Activated T-helper 1 cell treated with anti-CD3 and anti-CD28 coated beads, Interleukin-12 subunit alpha, Interleukin-12 subunit beta, Interleukin-2, Interleukin-4 antibody, amounts not matched to agents 30 ng/mL and 10 ng/mL and 1 ng/mL, durations not matched to agents 14 hours and 24 hours and 36 hours (primary cell): ENCODE results near the gene RAPGEF4. TPM values are rescaled to one million over a fixed set of nuclear protein-coding genes. Genes with fewer than 3 reads are reported as not detected.

Experiments used
- DNase-seq: peaks from one replicate; pipeline ENCODE4 v3.0.0; 2021; ENCODE audit warnings: low spot score
- H3K27ac Mint-ChIP-seq: one replicate; pipeline ENCODE4 v1.8.0; 2021; ENCODE audit warnings: mild to moderate bottlenecking, mixed read lengths
- H3K27me3 Mint-ChIP-seq: one replicate; pipeline ENCODE4 v1.8.0; 2022; ENCODE audit warnings: mild to moderate bottlenecking, moderate library complexity, mixed read lengths; ENCODE audit not compliant: insufficient read depth
- H3K36me3 Mint-ChIP-seq: one replicate; pipeline ENCODE4 v1.8.0; 2021; ENCODE audit warnings: low read depth, mixed read lengths
- H3K4me1 Mint-ChIP-seq: one replicate; pipeline ENCODE4 v1.8.0; 2021; ENCODE audit warnings: low read depth, mixed read lengths
- H3K4me3 Mint-ChIP-seq: one replicate; pipeline ENCODE4 v1.8.0; 2021; ENCODE audit warnings: mild to moderate bottlenecking, moderate library complexity, mixed read lengths
- H3K9me3 Mint-ChIP-seq: one replicate; pipeline ENCODE4 v1.8.0; 2021; ENCODE audit warnings: mixed read lengths
- intact Hi-C: fragments of 100-400 bp; cut with micrococcal nuclease; formaldehyde crosslinking; loops from one replicate; pipeline ENCODE4 v1.15.1; 2024
- total RNA-seq: library from RNA; stranded (reverse); gene quantifications from 2 replicates; pipeline ENCODE4 v1.2.3, GENCODE V29; 2022

RAPGEF4 gene
- total RNA-seq, 1 donor from 2014 or later = 0.31 TPM

- no peak overlapping the region for H3K4me3 Mint-ChIP-seq
- no peak overlapping the region for H3K27ac Mint-ChIP-seq
Observed at GRCh38 chr2:172863341-172863740, 127.7 kb downstream of the RAPGEF4 start.

GRCh38 chr2:172864182-172864581 is 128.5 kb downstream of the RAPGEF4 start:
- H3K4me1 Mint-ChIP-seq = no peaks in the 10 kb centered on the region
- intact Hi-C loops = loop anchor here (1.0 to 5.0 kb wide), 2 partner anchors 57 to 68 kb away; no protein-coding TSS in a partner anchor
- no peaks in the 10 kb centered on the region for H3K9me3 Mint-ChIP-seq
- H3K4me3 Mint-ChIP-seq = no peak overlapping the region
- H3K27ac Mint-ChIP-seq = no peak overlapping the region
- no peak for DNase-seq
- no peaks in the 10 kb centered on the region for H3K36me3 Mint-ChIP-seq
- H3K27me3 Mint-ChIP-seq = peaks cover 13% of the 10 kb centered on the region

More at GRCh38 chr2:172863341-172863740, 127.7 kb downstream of the RAPGEF4 start:
- H3K36me3 Mint-ChIP-seq = no peaks in the 10 kb centered on the region
- no peak for DNase-seq
- H3K9me3 Mint-ChIP-seq = no peaks in the 10 kb centered on the region
- no peaks in the 10 kb centered on the region for H3K4me1 Mint-ChIP-seq
- intact Hi-C loops = loop anchor here (5.0 kb wide), 1 partner anchor 56 kb away; no protein-coding TSS in a partner anchor
- H3K27me3 Mint-ChIP-seq = peaks cover 13% of the 10 kb centered on the region

GRCh38 chr2:172865422-172865821 is 129.8 kb downstream of the RAPGEF4 start:
- Mint-ChIP-seq H3K36me3 (no peaks in the 10 kb centered on the region), H3K27me3 (peaks cover 13% of the 10 kb centered on the region), H3K4me1 (no peaks in the 10 kb centered on the region), H3K4me3 (no peak overlapping the region), H3K27ac (no peak overlapping the region), H3K9me3 (no peaks in the 10 kb centered on the region)
- intact Hi-C loops = no loop called here
- no peak for DNase-seq

GRCh38 chr2:172869861-172870260 is 134.2 kb downstream of the RAPGEF4 start:
- Mint-ChIP-seq H3K4me3 (no peak overlapping the region), H3K27ac (no peak overlapping the region), H3K27me3 (peaks cover 2% of the 10 kb centered on the region), H3K9me3 (no peaks in the 10 kb centered on the region), H3K36me3 (no peaks in the 10 kb centered on the region), H3K4me1 (no peaks in the 10 kb centered on the region)
- DNase-seq = no peak
- intact Hi-C loops = no loop called here

GRCh38 chr2:172870396-172870795 is 134.8 kb downstream of the RAPGEF4 start:
- Mint-ChIP-seq H3K4me1 (no peaks in the 10 kb centered on the region), H3K36me3 (no peaks in the 10 kb centered on the region), H3K4me3 (no peak overlapping the region), H3K27ac (no peak overlapping the region), H3K27me3 (peaks cover 2% of the 10 kb centered on the region), H3K9me3 (no peaks in the 10 kb centered on the region)
- DNase-seq = no peak
- intact Hi-C loops = no loop called here

GRCh38 chr2:172877826-172878225 is 142.2 kb downstream of the RAPGEF4 start:
- Mint-ChIP-seq H3K4me3 (no peak overlapping the region), H3K27me3 (peaks cover 5% of the 10 kb centered on the region), H3K36me3 (no peaks in the 10 kb centered on the region), H3K9me3 (peaks cover 4% of the 10 kb centered on the region), H3K4me1 (no peaks in the 10 kb centered on the region), H3K27ac (no peak overlapping the region)
- intact Hi-C loops = no loop called here
- DNase-seq = no peak

- Mint-ChIP-seq H3K4me3 (no peak overlapping the region), H3K36me3 (no peaks in the 10 kb centered on the region)
- intact Hi-C loops = no loop called here
Observed at GRCh38 chr2:172878260-172878659, 142.6 kb downstream of the RAPGEF4 start.

GRCh38 chr2:172884336-172884735 is 148.7 kb downstream of the RAPGEF4 start:
- peaks cover 7% of the 10 kb centered on the region for H3K27me3 Mint-ChIP-seq
- H3K4me3 Mint-ChIP-seq = no peak overlapping the region
- H3K36me3 Mint-ChIP-seq = no peaks in the 10 kb centered on the region
- no peak overlapping the region for H3K27ac Mint-ChIP-seq
- H3K9me3 Mint-ChIP-seq = no peaks in the 10 kb centered on the region
- H3K4me1 Mint-ChIP-seq = no peaks in the 10 kb centered on the region
- no peak for DNase-seq
- intact Hi-C loops = no loop called here

More at GRCh38 chr2:172878260-172878659, 142.6 kb downstream of the RAPGEF4 start:
- H3K27me3 Mint-ChIP-seq = peaks cover 5% of the 10 kb centered on the region
- DNase-seq = no peak
- peaks cover 4% of the 10 kb centered on the region for H3K9me3 Mint-ChIP-seq
- no peaks in the 10 kb centered on the region for H3K4me1 Mint-ChIP-seq
- H3K27ac Mint-ChIP-seq = no peak overlapping the region

- no peaks in the 10 kb centered on the region for H3K9me3 Mint-ChIP-seq
- intact Hi-C loops = no loop called here
- H3K4me1 Mint-ChIP-seq = no peaks in the 10 kb centered on the region
- no peaks in the 10 kb centered on the region for H3K36me3 Mint-ChIP-seq
- H3K4me3 Mint-ChIP-seq = no peak overlapping the region
- H3K27ac Mint-ChIP-seq = no peak overlapping the region
- H3K27me3 Mint-ChIP-seq = peaks cover 9% of the 10 kb centered on the region
- no peak for DNase-seq
Observed at GRCh38 chr2:172885996-172886395, 150.4 kb downstream of the RAPGEF4 start.

GRCh38 chr2:172887280-172887679 is 151.6 kb downstream of the RAPGEF4 start:
- H3K4me1 Mint-ChIP-seq = no peaks in the 10 kb centered on the region
- no peak overlapping the region for H3K27ac Mint-ChIP-seq
- no peak overlapping the region for H3K4me3 Mint-ChIP-seq
- H3K9me3 Mint-ChIP-seq = no peaks in the 10 kb centered on the region
- intact Hi-C loops = no loop called here
- H3K36me3 Mint-ChIP-seq = no peaks in the 10 kb centered on the region
- peaks cover 9% of the 10 kb centered on the region for H3K27me3 Mint-ChIP-seq
- DNase-seq = no peak

GRCh38 chr2:172888714-172889669 is 153.3 kb downstream of the RAPGEF4 start:
- H3K36me3 Mint-ChIP-seq = no peaks in the 10 kb centered on the region
- no peak overlapping the region for H3K4me3 Mint-ChIP-seq
- no peaks in the 10 kb centered on the region for H3K9me3 Mint-ChIP-seq
- H3K27me3 Mint-ChIP-seq = peaks cover 12% of the 10 kb centered on the region
- intact Hi-C loops = no loop called here
- H3K27ac Mint-ChIP-seq = no peak overlapping the region
- no peak for DNase-seq
- no peaks in the 10 kb centered on the region for H3K4me1 Mint-ChIP-seq

GRCh38 chr2:172889768-172890430 is 154.3 kb downstream of the RAPGEF4 start:
- Mint-ChIP-seq H3K36me3 (no peaks in the 10 kb centered on the region), H3K27me3 (peaks cover 15% of the 10 kb centered on the region), H3K4me3 (no peak overlapping the region), H3K9me3 (no peaks in the 10 kb centered on the region), H3K4me1 (no peaks in the 10 kb centered on the region), H3K27ac (no peak overlapping the region)
- intact Hi-C loops = no loop called here
- no peak for DNase-seq

- Mint-ChIP-seq H3K4me3 (no peak overlapping the region), H3K27ac (no peak overlapping the region), H3K27me3 (peaks cover 19% of the 10 kb centered on the region), H3K36me3 (no peaks in the 10 kb centered on the region), H3K4me1 (no peaks in the 10 kb centered on the region), H3K9me3 (no peaks in the 10 kb centered on the region)
- intact Hi-C loops = no loop called here
- DNase-seq = no peak
Observed at GRCh38 chr2:172893111-172893510, 157.5 kb downstream of the RAPGEF4 start.
